Peyer's patch (tissue), 4 donors: Measurements from ENCODE around the gene NAA25.

Experiments
- CTCF ChIP-seq, 6 experiments: fragments of 450-650 bp in 4 of 6; fragments of 200-600 bp in 2 of 6; sonication (generic) in 1 of 6; IDR thresholded peaks; one replicate each; pipeline ENCODE4 v1.5.1; 2017 to 2019; ENCODE audit warnings: antibody characterized with exemption in 6 of 6, mild to moderate bottlenecking in 3 of 6, moderate library complexity in 1 of 6
- POLR2A ChIP-seq, 2 donors: fragments of 450-650 bp; IDR thresholded peaks; one replicate each; pipeline ENCODE4 v1.5.1; 2017; ENCODE audit warnings: antibody characterized with exemption in 2 of 2, mild to moderate bottlenecking in 2 of 2, moderate library complexity in 2 of 2

GRCh38 chr12:112131686-112132085 is 23.1 kb upstream of the NAA25 start:
- TF ChIP-seq POLR2A (IDR thresholded peaks at IDR 0.05) (no peak), CTCF (IDR thresholded peaks at IDR 0.05) (no peak)
